SK-N-SH (cell line): ENCODE measurements around the gene MTR. TPM values are rescaled to one million over a fixed set of nuclear protein-coding genes. Genes with fewer than 3 reads are reported as not detected.
A peak's percentile ranks its signal among the peaks of the same experiment; 100 is the strongest.

Experiments
- CTCF ChIA-PET: fragments of 300-600, 350-600 bp; formaldehyde crosslinking; extraction: SDS; loops from one replicate; lab custom pipeline; 2021; lab: Yijun Ruan, JAX
- POLR2A ChIA-PET: fragments of 350-600 bp; sonication (Branson Sonifier 250); formaldehyde crosslinking; extraction: SDS; loops from one replicate; lab custom pipeline; 2020; ENCODE audit warnings: antibody characterized with exemption, inconsistent platforms; lab: Yijun Ruan, JAX
- DNase-seq: peaks from one replicate; pipeline ENCODE4 v3.0.0; 2012
- H2AFZ ChIP-seq: fragments of 200-600 bp; sonication (generic); 2 replicates; pipeline ENCODE4 v1.8.1; 2016; ENCODE audit warnings: antibody characterized with exemption, mild to moderate bottlenecking, low read depth
- H3F3A ChIP-seq: fragments of 200-600 bp; sonication (generic); replicated peaks from 2 replicates; pipeline ENCODE3; 2016; ENCODE audit warnings: antibody characterized with exemption, mild to moderate bottlenecking; ENCODE audit not compliant: insufficient read depth
- H3K27ac ChIP-seq, 2 experiments: fragments of 200-500 bp in 1 of 2; fragments of 200-600 bp in 1 of 2; sonication (Bioruptor generic) in 1 of 2; sonication (generic), shearing (Covaris generic) in 1 of 2; 2 replicates each; pipeline versions ENCODE4 v1.5.1 to v1.6.1; 2014 to 2016; ENCODE audit warnings: low read depth in 2 of 2, inconsistent platforms in 1 of 2, low read length in 1 of 2, mild to moderate bottlenecking in 1 of 2, mixed read lengths in 1 of 2
- H3K27me3 ChIP-seq: fragments of 200-600 bp; sonication (generic), shearing (Covaris generic); 2 replicates; pipeline ENCODE4 v1.6.1; 2016; ENCODE audit warnings: mixed run types; ENCODE audit not compliant: insufficient read depth
- H3K36me3 ChIP-seq, 2 experiments: fragments of 200-500 bp in 1 of 2; fragments of 200-600 bp in 1 of 2; sonication (Bioruptor generic) in 1 of 2; sonication (generic) in 1 of 2; replicated peaks in 1 of 2; 2 replicates each; pipeline versions ENCODE3 to v1.5.1; 2014 to 2016; ENCODE audit warnings: low read length in 1 of 2, mild to moderate bottlenecking in 1 of 2; ENCODE audit not compliant: insufficient read depth in 2 of 2, control insufficient read depth in 1 of 2
- H3K4me1 ChIP-seq, 2 experiments: fragments of 200-500 bp in 1 of 2; fragments of 200-600 bp in 1 of 2; sonication (Bioruptor generic) in 1 of 2; sonication (generic), shearing (Covaris generic) in 1 of 2; 2 replicates each; pipeline versions ENCODE4 v1.5.1 to v1.6.1; 2014 to 2016; ENCODE audit warnings: low read depth in 1 of 2, low read length in 1 of 2, mixed run types in 1 of 2; ENCODE audit not compliant: insufficient read depth in 2 of 2, control insufficient read depth in 1 of 2
- H3K4me2 ChIP-seq: fragments of 200-600 bp; sonication (generic), shearing (Covaris generic); 2 replicates; pipeline ENCODE4 v1.6.1; 2017; ENCODE audit warnings: mixed run types
- H3K4me3 ChIP-seq, 2 experiments: fragments of 200-500 bp in 1 of 2; fragments of 200-600 bp in 1 of 2; sonication (Bioruptor generic) in 1 of 2; sonication (generic), shearing (Covaris generic) in 1 of 2; 2 replicates each; pipeline versions ENCODE4 v1.5.1 to v1.8.1; 2014 to 2016; ENCODE audit warnings: low read depth in 2 of 2, inconsistent platforms in 1 of 2, low read length in 1 of 2, mild to moderate bottlenecking in 1 of 2, mixed read lengths in 1 of 2, moderate library complexity in 1 of 2
- H3K79me2 ChIP-seq: fragments of 200-600 bp; sonication (generic); 2 replicates; pipeline ENCODE4 v1.8.1; 2017; ENCODE audit warnings: mild to moderate bottlenecking; ENCODE audit not compliant: insufficient read depth
- H3K9ac ChIP-seq: fragments of 200-600 bp; sonication (generic); 2 replicates; pipeline ENCODE4 v1.6.1; 2017; ENCODE audit warnings: mixed run types
- H3K9me2 ChIP-seq: fragments of 200-600 bp; sonication (generic); 2 replicates; pipeline ENCODE4 v1.6.1; 2017; ENCODE audit warnings: mixed run types
- H3K9me3 ChIP-seq: fragments of 200-600 bp; sonication (generic); 2 replicates; pipeline ENCODE4 v1.6.1; 2017; ENCODE audit warnings: mixed run types, mild to moderate bottlenecking, moderate library complexity
- H4K20me1 ChIP-seq: fragments of 200-600 bp; sonication (generic); 2 replicates; pipeline ENCODE4 v1.6.1; 2017; ENCODE audit warnings: mild to moderate bottlenecking, mixed run types; ENCODE audit not compliant: insufficient read depth
- ELF1 ChIP-seq: IDR thresholded peaks from 2 replicates; pipeline ENCODE4 v1.4.0; 2012
- EP300 ChIP-seq, 2 experiments: IDR thresholded peaks; 2 replicates each; pipeline versions ENCODE4 v1.4.0 to v1.6.1; 2012; ENCODE audit warnings: borderline replicate concordance in 1 of 2, low read depth in 1 of 2, low read length in 1 of 2
- EZH2phosphoT487 ChIP-seq: fragments of 200-600 bp; sonication (generic); IDR thresholded peaks from 2 replicates; pipeline ENCODE4 v1.6.1; 2017; ENCODE audit warnings: low read depth, mixed run types, mild to moderate bottlenecking, antibody characterized with exemption, moderate library complexity, borderline replicate concordance
- FOSL2 ChIP-seq: IDR thresholded peaks from 2 replicates; pipeline ENCODE4 v1.4.0; 2012; ENCODE audit warnings: low read depth, mild to moderate bottlenecking, moderate library complexity, borderline replicate concordance
- FOXJ3 ChIP-seq: sonication (generic); formaldehyde crosslinking; IDR thresholded peaks from 2 replicates; pipeline ENCODE4 v1.5.1; 2020; ENCODE audit warnings: mild to moderate bottlenecking, missing genetic modification reagents
- FOXM1 ChIP-seq: IDR thresholded peaks from 2 replicates; pipeline ENCODE4 v1.4.0; 2012; ENCODE audit warnings: low read depth, mild to moderate bottlenecking
- GATA2 ChIP-seq: sonication (generic); formaldehyde crosslinking; IDR thresholded peaks from 2 replicates; pipeline ENCODE4 v1.5.0; 2020; ENCODE audit warnings: mild to moderate bottlenecking, missing genetic modification reagents
- IRF3 ChIP-seq: fragments of 150-350 bp; IDR thresholded peaks from 2 replicates; pipeline ENCODE4 v1.6.1; 2016; ENCODE audit warnings: mild to moderate bottlenecking, low read depth, low read length
- MXI1 ChIP-seq: IDR thresholded peaks from 2 replicates; pipeline ENCODE4 v1.6.1; 2012; ENCODE audit warnings: mild to moderate bottlenecking, low read depth, low read length, improper control_type of control experiment
- NFIC ChIP-seq: IDR thresholded peaks from 2 replicates; pipeline ENCODE4 v1.4.0; 2012; ENCODE audit warnings: borderline replicate concordance
- NRF1 ChIP-seq: IDR thresholded peaks from 2 replicates; pipeline ENCODE4 v1.6.1; 2012; ENCODE audit warnings: low read depth, mild to moderate bottlenecking, low read length
- PBX3 ChIP-seq: IDR thresholded peaks from 2 replicates; pipeline ENCODE4; 2012
- REST ChIP-seq: IDR thresholded peaks from 2 replicates; pipeline ENCODE4 v1.6.1; 2012; ENCODE audit warnings: mild to moderate bottlenecking, low read depth, low read length, moderate library complexity
- SIN3A ChIP-seq: IDR thresholded peaks from 2 replicates; pipeline ENCODE4 v1.6.1; 2012; ENCODE audit warnings: low read depth, mild to moderate bottlenecking, low read length, moderate library complexity, borderline replicate concordance
- SMC3 ChIP-seq: IDR thresholded peaks from 2 replicates; pipeline ENCODE4 v1.6.1; 2012; ENCODE audit warnings: low read depth, low read length, improper control_type of control experiment
- USF1 ChIP-seq: IDR thresholded peaks from 2 replicates; pipeline ENCODE4 v1.4.0; 2012; ENCODE audit warnings: low read depth, borderline replicate concordance
- YY1 ChIP-seq: IDR thresholded peaks from 2 replicates; pipeline ENCODE4 v1.4.0; 2012; ENCODE audit warnings: low read depth, mild to moderate bottlenecking
- ZBTB33 ChIP-seq: IDR thresholded peaks from 2 replicates; pipeline ENCODE4 v1.4.0; 2012; ENCODE audit warnings: low read depth, borderline replicate concordance
- WGBS: methylation state at CpG from one replicate; pipeline ENCODE4 v1.1.6; 2017; ENCODE audit warnings: low lambda C conversion rate; 5-methylcytosine and 5-hydroxymethylcytosine counted together
- polyA plus RNA-seq, 3 experiments: library from polyadenylated mRNA; depleted of rRNA; stranded (reverse); fragments of >200 nt; gene quantifications; 2 replicates each; pipeline ENCODE4 v1.2.3, GENCODE V29; 2012

MTR gene
- polyA plus RNA-seq, 1 of the 3 experiments (the other 2 are of a cell fraction): 5.4 TPM

GRCh38 chr1:236950365-236950764 is 155.3 kb downstream of the MTR start:
- WGBS: 33% methylated on average over 5 of the region's 5 CpGs
- Histone ChIP-seq H3F3A (no peaks in the 10 kb centered on the region), H3K9me2 (no peaks in the 10 kb centered on the region), H3K9me3 (no peaks in the 10 kb centered on the region), H3K4me2 (no peak overlapping the region), H4K20me1 (no peaks in the 10 kb centered on the region), H2AFZ (no peak overlapping the region), H3K79me2 (no peaks in the 10 kb centered on the region), H3K9ac (no peak overlapping the region), H3K36me3 (no peaks in the 10 kb centered on the region), H3K27ac (no peak overlapping the region), H3K27me3 (no peaks in the 10 kb centered on the region), H3K4me3 (no peak overlapping the region), H3K4me1 (no peaks in the 10 kb centered on the region; a peak in 1 of 4 replicates)
- CTCF ChIA-PET: no interaction called here
- POLR2A ChIA-PET: no interaction called here
- DNase-seq: no peak
- TF ChIP-seq USF1: no peak
- TF ChIP-seq SIN3A: no peak
- no peak for TF ChIP-seq REST
- no peak for TF ChIP-seq NRF1
- TF ChIP-seq IRF3: no peak

GRCh38 chr1:236951672-236952071 is 156.6 kb downstream of the MTR start:
- no peaks in the 10 kb centered on the region for H3K36me3 ChIP-seq
- H3F3A ChIP-seq: no peaks in the 10 kb centered on the region
- no peaks in the 10 kb centered on the region for H4K20me1 ChIP-seq
- H3K9me2 ChIP-seq: no peaks in the 10 kb centered on the region
- H3K79me2 ChIP-seq: no peaks in the 10 kb centered on the region
- H3K4me2 ChIP-seq: no peak overlapping the region
- ChIA-PET POLR2A (no interaction called here), CTCF (no interaction called here)
- H3K27me3 ChIP-seq: no peaks in the 10 kb centered on the region
- no peak overlapping the region for H3K9ac ChIP-seq
- 31% methylated on average over 5 of the region's 7 CpGs for WGBS
- no peaks in the 10 kb centered on the region for H3K9me3 ChIP-seq
- no peak overlapping the region for H3K27ac ChIP-seq
- no peak overlapping the region for H3K4me3 ChIP-seq
- DNase-seq: peak; percentile 6
- H3K4me1 ChIP-seq: no peaks in the 10 kb centered on the region; a peak in 1 of 4 replicates
- H2AFZ ChIP-seq: no peak overlapping the region
- TF ChIP-seq IRF3 (no peak), EZH2phosphoT487 (no peak), FOXJ3 (CRISPR knock-in tag) (no peak), MXI1 (no peak), SMC3 (no peak), NFIC (no peak), ELF1 (no peak), FOXM1 (no peak), YY1 (no peak), PBX3 (no peak), EP300 (IDR thresholded peaks at IDR 0.05; ENCODE audit: borderline replicate concordance in 1 of 2, low read depth in 1 of 2, low read length in 1 of 2) (no peak), GATA2 (CRISPR knock-in tag) (no peak; the same call in 1 of the 2 replicates), ZBTB33 (no peak), FOSL2 (no peak)
